Fibroblast of upper back skin (primary cell): ENCODE data around the gene CAND2.
A peak's percentile ranks its signal among the peaks of the same experiment; 100 is the strongest.

Experiments used
- DNase-seq: peaks from one replicate; pipeline ENCODE4 v3.0.0-alpha.2; 2013

CAND2 gene

GRCh38 chr3:12808587-12808986 is 12.1 kb downstream of the CAND2 start:
- DNase-seq = no peak

- DNase-seq = no peak
Measured at GRCh38 chr3:12809001-12809400, 12.5 kb downstream of the CAND2 start.

GRCh38 chr3:12809435-12809834 is 13.0 kb downstream of the CAND2 start:
- no peak for DNase-seq

GRCh38 chr3:12810013-12810780 is 13.7 kb downstream of the CAND2 start:
- peak; percentile 93 for DNase-seq

GRCh38 chr3:12810961-12811360 is 14.5 kb downstream of the CAND2 start:
- DNase-seq = no peak

GRCh38 chr3:12812812-12813211 is 16.3 kb downstream of the CAND2 start:
- no peak for DNase-seq

- DNase-seq = no peak
Measured at GRCh38 chr3:12813967-12814366, 17.5 kb downstream of the CAND2 start.

- no peak for DNase-seq
Measured at GRCh38 chr3:12815078-12815477, 18.6 kb downstream of the CAND2 start.

- DNase-seq = no peak
Measured at GRCh38 chr3:12815719-12816118, 19.2 kb downstream of the CAND2 start.

GRCh38 chr3:12816521-12817342 is 20.3 kb downstream of the CAND2 start:
- DNase-seq = no peak

- DNase-seq = no peak
Measured at GRCh38 chr3:12817343-12817710, 20.8 kb downstream of the CAND2 start.

- no peak for DNase-seq
Measured at GRCh38 chr3:12818273-12818672, 21.8 kb downstream of the CAND2 start.

GRCh38 chr3:12818773-12819172 is 22.3 kb downstream of the CAND2 start:
- no peak for DNase-seq

- DNase-seq = no peak
Measured at GRCh38 chr3:12822725-12823373, 26.4 kb downstream of the CAND2 start.

GRCh38 chr3:12824299-12824698 is 27.8 kb downstream of the CAND2 start:
- no peak for DNase-seq

- no peak for DNase-seq
Measured at GRCh38 chr3:12825156-12825555, 28.7 kb downstream of the CAND2 start.

GRCh38 chr3:12828751-12829150 is 32.3 kb downstream of the CAND2 start:
- DNase-seq = no peak

GRCh38 chr3:12829404-12829803 is 32.9 kb downstream of the CAND2 start:
- no peak for DNase-seq

GRCh38 chr3:12829886-12830784 is 33.7 kb downstream of the CAND2 start:
- no peak for DNase-seq

GRCh38 chr3:12830785-12831156 is 34.3 kb downstream of the CAND2 start:
- no peak for DNase-seq

GRCh38 chr3:12831301-12831866 is 34.9 kb downstream of the CAND2 start:
- DNase-seq = no peak
